ENCODE data around the gene CFAP20DC.

Gene CFAP20DC

DNA sequence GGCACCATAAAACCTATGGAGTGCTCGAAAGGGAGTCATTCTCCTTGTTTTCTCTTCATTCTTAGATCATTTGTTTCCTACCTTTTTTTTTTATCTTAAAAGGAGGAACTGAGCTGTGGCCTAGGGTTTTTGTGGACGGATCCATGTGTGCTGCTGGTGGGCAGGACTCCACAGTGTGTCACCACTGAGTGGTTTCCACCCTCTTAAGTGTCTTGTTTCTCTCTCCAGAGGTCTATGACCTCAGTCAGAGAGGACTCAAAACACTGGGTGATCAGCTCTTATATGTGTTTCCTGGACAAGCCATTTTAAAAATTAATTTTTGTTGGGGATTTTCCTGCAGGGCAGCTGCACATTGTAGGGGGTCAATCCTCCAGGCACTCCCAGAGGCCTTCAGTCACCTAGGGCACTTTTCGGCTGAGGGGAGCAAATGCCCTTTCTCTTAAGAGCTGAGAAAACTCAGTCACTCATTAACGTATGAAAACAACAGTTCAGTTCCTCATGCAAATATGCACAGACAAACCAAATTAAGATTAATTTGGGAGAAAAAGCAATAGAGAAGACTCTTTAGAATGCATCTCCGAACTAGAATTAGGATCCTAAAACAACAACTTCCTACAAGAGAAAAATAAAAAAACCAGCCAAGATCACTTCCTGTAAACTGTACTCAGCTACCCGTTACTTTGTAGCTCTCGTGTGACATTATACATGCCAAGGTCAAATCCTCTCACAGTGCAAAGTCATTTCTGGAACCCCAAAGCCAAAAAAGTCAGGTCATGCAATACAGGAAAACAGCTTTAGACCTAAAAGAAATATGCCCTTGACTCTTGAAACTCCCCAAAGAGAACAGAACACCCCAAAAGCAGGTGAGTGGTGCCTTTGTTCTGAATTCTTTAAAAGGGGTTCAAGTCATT, 355.6 kb downstream of the CFAP20DC start:
- no peak for DNase-seq (ENCODE audit: low read depth)

GRCh38 chr3:58692484-58692883, 357.3 kb downstream of the CFAP20DC start:
- DNase-seq (ENCODE audit: low read depth) = no peak
